Activated T-cell treated with anti-CD3 and anti-CD28 coated beads, Interleukin-2, amount 50 U/mL, for 4 hours (primary cell): ENCODE results near the gene FAHD2B. TPM values are rescaled to one million over a fixed set of nuclear protein-coding genes. Genes with fewer than 3 reads are reported as not detected.
"Not testable (repeated sequence)": the region's sequence is repeated elsewhere in the genome, so short reads cannot be mapped to it uniquely, and the experiment has no call there.

Source experiments
- ATAC-seq, 2 donors: fragments of 200-7000 bp; cut with Tn5 transposase; one replicate each; pipeline ENCODE4 v1.10.0; 2021
- DNase-seq: peaks from one replicate; pipeline ENCODE4 v3.0.0-alpha.2; 2020
- H3K27me3 Mint-ChIP-seq: one replicate; pipeline ENCODE4 v1.8.0; 2021; ENCODE audit warnings: low read depth, mixed read lengths
- H3K36me3 Mint-ChIP-seq: one replicate; pipeline ENCODE4 v1.8.0; 2022; ENCODE audit warnings: mixed read lengths; ENCODE audit not compliant: insufficient read depth
- H3K4me1 Mint-ChIP-seq: one replicate; pipeline ENCODE4 v1.8.0; 2021; ENCODE audit warnings: low read depth, mixed read lengths
- H3K4me3 Mint-ChIP-seq: one replicate; pipeline ENCODE4 v1.8.0; 2021; ENCODE audit warnings: mild to moderate bottlenecking, moderate library complexity, mixed read lengths
- H3K9me3 Mint-ChIP-seq: one replicate; pipeline ENCODE4 v1.8.0; 2021; ENCODE audit warnings: mixed read lengths
- total RNA-seq, 3 donors: library from RNA; stranded (reverse); gene quantifications; one replicate each; pipeline ENCODE4 v1.2.1, GENCODE V29; 2021

The FAHD2B gene
- total RNA-seq, 3 donors from 2014 or later = 7.0 to 8.5 (median 7.6) TPM

GRCh38 chr2:97045895-97046499 is 48.7 kb downstream of the FAHD2B start:
- H3K9me3 Mint-ChIP-seq, H3K36me3 Mint-ChIP-seq, ATAC-seq, H3K4me3 Mint-ChIP-seq, H3K4me1 Mint-ChIP-seq, DNase-seq: not testable (repeated sequence)
- H3K27me3 Mint-ChIP-seq = peaks cover 12% of the 10 kb centered on the region

Other genes with a start within 250 kb of the FAHD2B start
- gene ANKRD39, start 236.9 kb downstream of the FAHD2B start, total RNA-seq = 10 to 100 TPM; 42.4 to 44.4 (median 44.3) TPM
- gene SEMA4C, start 224.8 kb downstream of the FAHD2B start, total RNA-seq = 1 to 10 TPM; 7.5 to 9.7 (median 9.0) TPM
- gene FAM178B, start 108.3 kb downstream of the FAHD2B start, total RNA-seq = under 1 TPM in 2 of 3 donors, not detected in 1; 0.25 to 0.33 TPM
- gene ANKRD36, start 18.3 kb upstream of the FAHD2B start, total RNA-seq = 10 to 100 TPM; 12.6 to 15.5 (median 15.5) TPM